ENCODE data around the gene F12.

The F12 gene

GRCh38 chr5:177430972-177431316 lies 21.6 kb upstream of the F12 start:
- no peak for TF ChIP-seq CTCF (IDR thresholded peaks at IDR 0.05; ENCODE audit: low read depth, low read length, missing control alignments)
- Histone ChIP-seq H3K27me3 (replicated peaks) (no peaks in the 10 kb centered on the region), H3K27ac (no peak overlapping the region), H3K36me3 (replicated peaks) (peaks cover 41% of the 10 kb centered on the region), H3K4me3 (ENCODE audit: low read depth, low read length) (no peak overlapping the region)
- in situ Hi-C loops (cut with HindIII; ENCODE audit: low pct_ligation_motif_present, low sequenced_read_pairs) = loop anchor here (25.0 kb wide), 1 partner anchor 119 kb away; the partner anchor contains the start of genes MXD3, PRELID1 and RAB24
- no peak for DNase-seq

GRCh38 chr5:177430140-177430951 lies 21.0 kb upstream of the F12 start:
- H3K27me3 ChIP-seq (replicated peaks) = no peaks in the 10 kb centered on the region
- H3K36me3 ChIP-seq (replicated peaks) = peaks cover 35% of the 10 kb centered on the region
- in situ Hi-C loops (cut with HindIII; ENCODE audit: low pct_ligation_motif_present, low sequenced_read_pairs) = loop anchor here (25.0 kb wide), 1 partner anchor 118 kb away; the partner anchor contains the start of genes MXD3, PRELID1 and RAB24
- H3K4me3 ChIP-seq (ENCODE audit: low read depth, low read length) = no peak overlapping the region
- H3K27ac ChIP-seq = no peak overlapping the region
- no peak for TF ChIP-seq CTCF (IDR thresholded peaks at IDR 0.05; ENCODE audit: low read depth, low read length, missing control alignments)
- DNase-seq = no peak

GRCh38 chr5:177429248-177430040 lies 20.1 kb upstream of the F12 start:
- DNase-seq = no peak
- in situ Hi-C loops (cut with HindIII; ENCODE audit: low pct_ligation_motif_present, low sequenced_read_pairs) = loop anchor here (25.0 kb wide), 1 partner anchor 117 kb away; the partner anchor contains the start of genes MXD3, PRELID1 and RAB24
- Histone ChIP-seq H3K27me3 (replicated peaks) (no peaks in the 10 kb centered on the region), H3K4me3 (ENCODE audit: low read depth, low read length) (no peak overlapping the region), H3K36me3 (replicated peaks) (peaks cover 26% of the 10 kb centered on the region), H3K27ac (no peak overlapping the region)
- no peak for TF ChIP-seq CTCF (IDR thresholded peaks at IDR 0.05; ENCODE audit: low read depth, low read length, missing control alignments)

GRCh38 chr5:177428574-177429217 lies 19.3 kb upstream of the F12 start:
- no peak for DNase-seq
- no peak overlapping the region for H3K4me3 ChIP-seq (ENCODE audit: low read depth, low read length)
- no peak for TF ChIP-seq CTCF (IDR thresholded peaks at IDR 0.05; ENCODE audit: low read depth, low read length, missing control alignments)
- no peak overlapping the region for H3K27ac ChIP-seq
- peaks cover 18% of the 10 kb centered on the region for H3K36me3 ChIP-seq (replicated peaks)
- in situ Hi-C loops (cut with HindIII; ENCODE audit: low pct_ligation_motif_present, low sequenced_read_pairs) = loop anchor here (25.0 kb wide), 1 partner anchor 116 kb away; the partner anchor contains the start of genes MXD3, PRELID1 and RAB24
- no peaks in the 10 kb centered on the region for H3K27me3 ChIP-seq (replicated peaks)

GRCh38 chr5:177427919-177428573 lies 18.7 kb upstream of the F12 start:
- in situ Hi-C loops (cut with HindIII; ENCODE audit: low pct_ligation_motif_present, low sequenced_read_pairs) = loop anchor here (25.0 kb wide), 1 partner anchor 116 kb away; the partner anchor contains the start of genes MXD3, PRELID1 and RAB24
- Histone ChIP-seq H3K36me3 (replicated peaks) (peaks cover 12% of the 10 kb centered on the region), H3K27ac (no peak overlapping the region), H3K27me3 (replicated peaks) (no peaks in the 10 kb centered on the region), H3K4me3 (ENCODE audit: low read depth, low read length) (no peak overlapping the region)
- no peak for TF ChIP-seq CTCF (IDR thresholded peaks at IDR 0.05; ENCODE audit: low read depth, low read length, missing control alignments)
- no peak for DNase-seq
